IMR-90 (cell line): ENCODE measurements around the gene TRAPPC12. TPM values are rescaled to one million over a fixed set of nuclear protein-coding genes. Genes with fewer than 3 reads are reported as not detected.

ENCODE experiments used
- ATAC-seq: fragments of 200-7000 bp; cut with Tn5 transposase; 2 replicates; pipeline ENCODE4 v1.9.1; 2020; ENCODE audit warnings: low read depth, mild to moderate bottlenecking, moderate library complexity
- BruUV-seq: library from RNA; stranded (reverse); fragments of 400-500 nt; replicated peaks from 2 replicates; lab custom pipeline; 2021; lab: Mats Ljungman, UMichigan
- CTCF ChIA-PET: fragments of 300-600 bp; formaldehyde crosslinking; extraction: SDS; loops from one replicate; lab custom pipeline; 2021; ENCODE audit warnings: antibody characterized with exemption; lab: Yijun Ruan, JAX
- POLR2A ChIA-PET: fragments of 300-600 bp; sonication (Branson Sonifier 250); formaldehyde crosslinking; loops from one replicate; lab custom pipeline; 2022; ENCODE audit warnings: antibody characterized with exemption; ENCODE audit not compliant: unreplicated experiment; lab: Charles Lee
- DNase-seq: peaks from one replicate; pipeline ENCODE4 v3.0.0; 2013
- H2AFZ ChIP-seq: replicated peaks from 2 replicates; pipeline ENCODE3; 2013; ENCODE audit warnings: low read length, mild to moderate bottlenecking; ENCODE audit not compliant: poor library complexity
- H2AK5ac ChIP-seq: 2 replicates; pipeline ENCODE4 v1.6.1; 2013; ENCODE audit warnings: low read depth, low read length, inconsistent platforms
- H2AK9ac ChIP-seq: replicated peaks from 2 replicates; pipeline ENCODE3; 2013; ENCODE audit warnings: mild to moderate bottlenecking, low read depth, low read length, moderate library complexity; ENCODE audit not compliant: poor library complexity
- H2BK120ac ChIP-seq: 2 replicates; pipeline ENCODE4 v1.6.1; 2013; ENCODE audit warnings: low read depth, low read length, inconsistent platforms
- H2BK15ac ChIP-seq: 3 replicates; pipeline ENCODE4 v1.6.1; 2013; ENCODE audit warnings: low read depth, low read length, inconsistent platforms
- H2BK20ac ChIP-seq: 2 replicates; pipeline ENCODE4 v1.6.1; 2013; ENCODE audit warnings: low read depth, mild to moderate bottlenecking, inconsistent platforms, low read length, moderate library complexity
- H2BK5ac ChIP-seq: 2 replicates; pipeline ENCODE4 v1.6.1; 2013; ENCODE audit warnings: mild to moderate bottlenecking, low read depth, low read length, inconsistent platforms; ENCODE audit not compliant: poor library complexity, severe bottlenecking
- H3K14ac ChIP-seq: replicated peaks from 2 replicates; pipeline ENCODE4 v1.6.1; 2013; ENCODE audit warnings: low read depth, low read length, inconsistent platforms
- H3K18ac ChIP-seq: 2 replicates; pipeline ENCODE4 v1.6.1; 2013; ENCODE audit warnings: low read depth, low read length, control low read depth
- H3K23ac ChIP-seq: 2 replicates; pipeline ENCODE4 v1.6.1; 2013; ENCODE audit warnings: low read depth, low read length, inconsistent platforms
- H3K27ac ChIP-seq: 2 replicates; pipeline ENCODE4 v1.5.1; 2013; ENCODE audit warnings: mild to moderate bottlenecking, control low read depth, low read length; ENCODE audit not compliant: insufficient read depth
- H3K27me3 ChIP-seq: 2 replicates; pipeline ENCODE4 v1.6.1; 2013; ENCODE audit warnings: low read length; ENCODE audit not compliant: control insufficient read depth, insufficient read depth
- H3K36me3 ChIP-seq: 2 replicates; pipeline ENCODE4 v1.6.1; 2013; ENCODE audit warnings: low read length, mixed read lengths; ENCODE audit not compliant: control insufficient read depth, insufficient read depth
- H3K4ac ChIP-seq: 2 replicates; pipeline ENCODE4 v1.6.1; 2013; ENCODE audit warnings: low read depth, low read length, inconsistent platforms
- H3K4me1 ChIP-seq: 2 replicates; pipeline ENCODE4 v1.6.1; 2013; ENCODE audit warnings: low read length, mixed read lengths; ENCODE audit not compliant: control insufficient read depth, insufficient read depth
- H3K4me2 ChIP-seq: 2 replicates; pipeline ENCODE4 v1.6.1; 2013; ENCODE audit warnings: low read depth, mild to moderate bottlenecking, control low read depth, low read length, moderate library complexity
- H3K4me3 ChIP-seq: 2 replicates; pipeline ENCODE4 v1.5.1; 2013; ENCODE audit warnings: low read depth, mild to moderate bottlenecking, control low read depth, low read length, moderate library complexity; ENCODE audit not compliant: insufficient read depth
- H3K56ac ChIP-seq: 2 replicates; pipeline ENCODE4 v1.6.1; 2013; ENCODE audit warnings: low read length, inconsistent platforms; ENCODE audit not compliant: insufficient read depth; ENCODE audit errors: extremely low read depth
- H3K79me1 ChIP-seq, 2 experiments: 2 replicates each; pipeline ENCODE4 v1.6.1; 2013; ENCODE audit warnings: low read length in 2 of 2, inconsistent platforms in 1 of 2, low read depth in 1 of 2
- H3K9ac ChIP-seq: 2 replicates; pipeline ENCODE4 v1.6.1; 2013; ENCODE audit warnings: low read depth, low read length, control low read depth
- H3K9me1 ChIP-seq: 2 replicates; pipeline ENCODE4 v1.6.1; 2013; ENCODE audit warnings: low read length, inconsistent platforms; ENCODE audit not compliant: insufficient read depth
- H3K9me3 ChIP-seq: 2 replicates; pipeline ENCODE4 v1.6.1; 2013; ENCODE audit warnings: low read length; ENCODE audit not compliant: control insufficient read depth, insufficient read depth
- H4K20me1 ChIP-seq: 2 replicates; pipeline ENCODE4 v1.6.1; 2013; ENCODE audit warnings: low read length, inconsistent platforms; ENCODE audit not compliant: insufficient read depth
- H4K5ac ChIP-seq: 2 replicates; pipeline ENCODE4 v1.6.1; 2013; ENCODE audit warnings: mild to moderate bottlenecking, low read depth, low read length, control low read depth
- H4K8ac ChIP-seq, 2 experiments: 2 replicates each; pipeline ENCODE4 v1.6.1; 2013; ENCODE audit warnings: low read depth in 2 of 2, low read length in 2 of 2, control low read depth in 1 of 2, inconsistent platforms in 1 of 2
- H4K91ac ChIP-seq: 2 replicates; pipeline ENCODE4 v1.6.1; 2013; ENCODE audit warnings: low read depth, low read length, inconsistent platforms; ENCODE audit not compliant: insufficient read depth
- CEBPB ChIP-seq: IDR thresholded peaks from 2 replicates; pipeline ENCODE4 v1.6.1; 2012; ENCODE audit warnings: low read depth, low read length, improper control_type of control experiment
- CTCF ChIP-seq: conservative IDR thresholded peaks from 2 replicates; pipeline ENCODE4 v1.5.1; 2012; ENCODE audit warnings: mild to moderate bottlenecking, low read depth, low read length, improper control_type of control experiment
- ELK1 ChIP-seq: fragments of 150-350 bp; IDR thresholded peaks from 2 replicates; pipeline ENCODE4 v1.6.1; 2016; ENCODE audit warnings: low read depth, mild to moderate bottlenecking, low read length, moderate library complexity, borderline replicate concordance
- FOS ChIP-seq: fragments of 150-350 bp; IDR thresholded peaks from 2 replicates; pipeline ENCODE4 v1.6.1; 2016; ENCODE audit warnings: low read depth, low read length
- MAFK ChIP-seq: IDR thresholded peaks from 2 replicates; pipeline ENCODE4 v1.6.1; 2012; ENCODE audit warnings: low read depth, low read length, improper control_type of control experiment
- MXI1 ChIP-seq: IDR thresholded peaks from 2 replicates; pipeline ENCODE4 v1.6.1; 2012; ENCODE audit warnings: low read depth, mild to moderate bottlenecking, low read length, moderate library complexity, borderline replicate concordance
- NFE2L2 ChIP-seq: fragments of 150-350 bp; IDR thresholded peaks from 2 replicates; pipeline ENCODE4 v1.6.1; 2016; ENCODE audit warnings: low read depth, mild to moderate bottlenecking, low read length
- POLR2A ChIP-seq: IDR thresholded peaks from 2 replicates; pipeline ENCODE4 v1.6.1; 2012; ENCODE audit warnings: mild to moderate bottlenecking, low read depth, low read length
- RAD21 ChIP-seq: IDR thresholded peaks from 2 replicates; pipeline ENCODE4 v1.6.1; 2012; ENCODE audit warnings: low read length, improper control_type of control experiment
- RCOR1 ChIP-seq: IDR thresholded peaks from 2 replicates; pipeline ENCODE4 v1.6.1; 2012; ENCODE audit warnings: mild to moderate bottlenecking, low read length, improper control_type of control experiment; ENCODE audit not compliant: insufficient replicate concordance
- RFX5 ChIP-seq: IDR thresholded peaks from 2 replicates; pipeline ENCODE4 v1.8.0; 2012; ENCODE audit warnings: low read depth, mild to moderate bottlenecking, low read length, moderate library complexity
- SMC3 ChIP-seq: fragments of 150-350 bp; IDR thresholded peaks from 2 replicates; pipeline ENCODE4 v1.6.1; 2016; ENCODE audit warnings: low read depth, mild to moderate bottlenecking, antibody characterized with exemption, low read length, moderate library complexity
- USF2 ChIP-seq: fragments of 150-350 bp; IDR thresholded peaks from 2 replicates; pipeline ENCODE4 v1.6.1; 2017; ENCODE audit warnings: mild to moderate bottlenecking, antibody characterized with exemption, low read length, low read depth
- WGBS, 2 experiments: methylation state at CpG; one replicate each; pipeline versions ENCODE4 v1.1.5 to v1.1.7; 2013; ENCODE audit warnings: missing lambda C conversion rate in 2 of 2; ENCODE audit not compliant: insufficient read length in 1 of 2; ENCODE audit errors: extremely low coverage in 2 of 2; 5-methylcytosine and 5-hydroxymethylcytosine counted together
- dilution Hi-C: fragments of 300-500 bp; cut with HindIII; formaldehyde crosslinking; loops from one replicate; pipeline ENCODE4 v1.14.3; 2018; ENCODE audit warnings: low sequenced_read_pairs; ENCODE audit not compliant: unreplicated experiment
- in situ Hi-C: fragments of 300-500 bp; cut with MboI; formaldehyde crosslinking; loops from 3 replicates; pipeline ENCODE4 v1.14.3; 2019; ENCODE audit warnings: low sequenced_read_pairs, inconsistent platforms, mixed read lengths
- intact Hi-C: fragments of 100-400 bp; cut with micrococcal nuclease; formaldehyde crosslinking; loops from 2 replicates; pipeline ENCODE4 v1.10.0; 2022
- polyA plus RNA-seq, 3 experiments: library from polyadenylated mRNA; depleted of rRNA; stranded (reverse); fragments of >200 nt; gene quantifications; 2 replicates each; pipeline ENCODE4 v1.2.3, GENCODE V29; 2012; ENCODE audit warnings: low replicate concordance in 1 of 3
- total RNA-seq: library from RNA; depleted of rRNA; stranded (reverse); fragments of >200 nt; gene quantifications from 2 replicates; pipeline ENCODE4 v1.2.3, GENCODE V29; 2012

Gene TRAPPC12
- total and polyA plus RNA-seq, 2 of the 4 experiments (the other 2 are of a cell fraction) = 25.8 to 69.9 TPM

- Histone ChIP-seq H3K4me2 (no peak overlapping the region), H3K4ac (no peak overlapping the region), H3K14ac (no peak overlapping the region), H2BK120ac (no peak overlapping the region), H3K9me1 (peaks cover 5% of the 10 kb centered on the region; the same call in 1 of the 2 replicates), H4K8ac (no peak overlapping the region), H3K9ac (no peak overlapping the region), H4K91ac (no peak overlapping the region), H2BK20ac (no peak overlapping the region), H3K27ac (no peak overlapping the region), H2AFZ (no peak overlapping the region), H4K5ac (no peak overlapping the region), H3K18ac (no peak overlapping the region), H3K23ac (no peak overlapping the region), H3K56ac (no peak overlapping the region), H3K4me1 (no peaks in the 10 kb centered on the region), H2BK15ac (no peak overlapping the region), H3K79me1 (peaks cover 25 to 33% of the 10 kb centered on the region in 2 experiments), H3K9me3 (no peaks in the 10 kb centered on the region), H3K27me3 (no peaks in the 10 kb centered on the region), H3K36me3 (peaks cover 36% of the 10 kb centered on the region), H2BK5ac (no peak overlapping the region), H4K20me1 (no peaks in the 10 kb centered on the region; the same call in 1 of the 2 replicates), H2AK9ac (no peak overlapping the region), H3K4me3 (no peak overlapping the region), H2AK5ac (no peak overlapping the region)
- TF ChIP-seq RAD21 (no peak), MXI1 (no peak), ELK1 (no peak), CTCF (no peak), FOS (no peak), RFX5 (no peak), CEBPB (no peak), RCOR1 (no peak), MAFK (no peak), USF2 (no peak), SMC3 (no peak), NFE2L2 (no peak), POLR2A (no peak)
- ChIA-PET CTCF (interaction anchor here (0.5 to 1.5 kb wide), 2 partner anchors 10 to 18 kb away, joined by 3 to 5 read pairs; no protein-coding TSS in a partner anchor), POLR2A (no interaction called here)
- ATAC-seq (no peak), DNase-seq (no peak)
- dilution Hi-C loops = no loop called here
- no CpG with 5 or more reads among the region's 6 CpGs for WGBS, 2 experiments
- intact Hi-C loops = no loop called here
- in situ Hi-C loops = no loop called here
- BruUV-seq = no TSS peak
Measured at GRCh38 chr2:3405307-3405706, 25.8 kb downstream of the TRAPPC12 start.
